KMS-11 (cell line): ENCODE data around the gene RBMS3.

Experiments
- H2AFZ ChIP-seq: fragments of 200-600 bp; sonication (generic); 2 replicates; pipeline ENCODE4 v1.6.1; 2016; ENCODE audit warnings: antibody characterized with exemption, mixed run types, low read depth
- H3K27ac ChIP-seq: fragments of 200-600 bp; sonication (generic); 2 replicates; pipeline ENCODE4 v1.6.1; 2016; ENCODE audit warnings: mild to moderate bottlenecking, mixed run types
- H3K27me3 ChIP-seq: fragments of 200-600 bp; sonication (generic); 2 replicates; pipeline ENCODE4 v1.6.1; 2017; ENCODE audit warnings: mild to moderate bottlenecking, low read depth, mixed run types, moderate library complexity; ENCODE audit not compliant: insufficient read depth
- H3K36me3 ChIP-seq: fragments of 200-600 bp; sonication (generic); 2 replicates; pipeline ENCODE4 v1.6.1; 2017; ENCODE audit warnings: mild to moderate bottlenecking, mixed run types; ENCODE audit not compliant: insufficient read depth
- H3K4me1 ChIP-seq: fragments of 200-600 bp; sonication (generic); 2 replicates; pipeline ENCODE4 v1.6.1; 2016; ENCODE audit warnings: mild to moderate bottlenecking, low read depth, mixed run types; ENCODE audit not compliant: poor library complexity, severe bottlenecking
- H3K4me2 ChIP-seq: fragments of 200-600 bp; sonication (generic); 2 replicates; pipeline ENCODE4 v1.7.0; 2016; ENCODE audit warnings: mild to moderate bottlenecking, mixed run types
- H3K4me3 ChIP-seq: fragments of 200-600 bp; sonication (generic); IDR thresholded peaks from 2 replicates; pipeline ENCODE4 v1.6.1; 2017; ENCODE audit warnings: low read depth, low read length, mixed read lengths; ENCODE audit not compliant: insufficient read depth
- H3K79me2 ChIP-seq: fragments of 200-600 bp; sonication (generic); 2 replicates; pipeline ENCODE4 v1.6.1; 2016; ENCODE audit warnings: low read depth, mixed run types; ENCODE audit not compliant: insufficient read depth
- H3K9ac ChIP-seq: fragments of 200-600 bp; sonication (generic); 2 replicates; pipeline ENCODE4 v1.6.1; 2016; ENCODE audit warnings: mild to moderate bottlenecking, mixed run types
- H4K20me1 ChIP-seq: fragments of 200-600 bp; sonication (generic); 2 replicates; pipeline ENCODE4 v1.6.1; 2016; ENCODE audit warnings: mild to moderate bottlenecking, mixed run types; ENCODE audit not compliant: insufficient read depth
- CTCF ChIP-seq: fragments of 200-600 bp; sonication (generic); conservative IDR thresholded peaks from 2 replicates; pipeline ENCODE4 v1.6.1; 2017; ENCODE audit warnings: low read depth, mild to moderate bottlenecking, antibody characterized with exemption, low read length, moderate library complexity, mixed read lengths

RBMS3 gene

GRCh38 chr3:29868543-29869101 lies 587.8 kb downstream of the RBMS3 start:
- Histone ChIP-seq H3K36me3 (no peaks in the 10 kb centered on the region), H3K4me1 (no peaks in the 10 kb centered on the region), H3K4me2 (no peak overlapping the region), H3K79me2 (no peaks in the 10 kb centered on the region), H3K9ac (no peak overlapping the region), H3K27ac (no peak overlapping the region), H3K27me3 (no peaks in the 10 kb centered on the region), H2AFZ (no peak overlapping the region), H3K4me3 (no peak overlapping the region), H4K20me1 (no peaks in the 10 kb centered on the region)
- TF ChIP-seq CTCF: no peak

DNA sequence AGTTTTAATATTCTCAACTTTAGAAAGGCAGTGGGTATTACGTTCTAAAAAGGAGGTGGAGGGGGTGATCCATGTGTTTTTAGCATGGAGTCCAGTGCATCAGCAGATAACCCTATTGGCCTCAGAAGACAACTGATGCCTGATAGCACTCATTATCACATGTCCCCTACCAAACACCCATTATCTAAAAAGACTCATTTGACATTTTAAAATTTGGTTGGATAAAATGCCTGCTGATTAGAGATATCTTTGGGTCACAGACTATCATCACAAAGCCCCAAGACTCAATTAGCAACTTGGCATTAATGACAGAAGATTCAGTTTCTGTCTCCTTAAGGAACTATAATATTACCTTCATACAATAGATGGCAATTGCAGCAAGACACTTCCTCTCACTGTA lies 589.3 kb downstream of the RBMS3 start:
- no peak for TF ChIP-seq CTCF
- Histone ChIP-seq H4K20me1 (no peaks in the 10 kb centered on the region), H3K4me2 (no peak overlapping the region), H3K4me1 (no peaks in the 10 kb centered on the region), H3K4me3 (no peak overlapping the region), H3K27ac (no peak overlapping the region), H3K27me3 (no peaks in the 10 kb centered on the region), H3K9ac (no peak overlapping the region), H3K79me2 (no peaks in the 10 kb centered on the region), H2AFZ (no peak overlapping the region), H3K36me3 (no peaks in the 10 kb centered on the region)

- Histone ChIP-seq H3K9ac (no peak overlapping the region), H4K20me1 (no peaks in the 10 kb centered on the region), H3K4me1 (no peaks in the 10 kb centered on the region), H3K27ac (no peak overlapping the region), H3K79me2 (no peaks in the 10 kb centered on the region), H2AFZ (no peak overlapping the region), H3K4me2 (no peak overlapping the region), H3K36me3 (no peaks in the 10 kb centered on the region), H3K4me3 (no peak overlapping the region), H3K27me3 (no peaks in the 10 kb centered on the region)
- TF ChIP-seq CTCF: no peak
Measured at GRCh38 chr3:29871087-29871486, 590.2 kb downstream of the RBMS3 start.

DNA sequence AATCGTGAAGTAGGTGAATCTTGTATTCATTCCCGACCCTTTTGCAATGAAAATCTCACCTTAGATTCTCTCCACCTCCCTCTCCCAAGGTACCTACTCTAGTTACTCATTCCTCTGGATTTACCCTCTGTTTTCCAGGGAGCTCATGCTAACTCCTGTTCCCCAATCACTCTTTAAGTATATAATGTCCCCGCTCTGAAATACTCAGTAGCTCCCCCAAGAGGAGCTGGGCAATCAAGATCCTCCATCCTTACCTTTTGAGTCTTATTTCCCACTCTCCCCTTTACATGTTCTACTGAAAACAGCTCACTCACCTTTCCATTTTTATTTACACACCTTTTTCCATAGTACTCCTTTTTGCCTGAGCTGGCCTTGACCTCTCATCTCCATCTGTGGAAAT lies 599.9 kb downstream of the RBMS3 start:
- H3K79me2 ChIP-seq: no peaks in the 10 kb centered on the region
- H3K36me3 ChIP-seq: no peaks in the 10 kb centered on the region
- no peaks in the 10 kb centered on the region for H4K20me1 ChIP-seq
- no peak overlapping the region for H2AFZ ChIP-seq
- H3K4me1 ChIP-seq: no peaks in the 10 kb centered on the region
- no peak overlapping the region for H3K4me2 ChIP-seq
- H3K4me3 ChIP-seq: no peak overlapping the region
- no peaks in the 10 kb centered on the region for H3K27me3 ChIP-seq
- H3K27ac ChIP-seq: no peak overlapping the region
- no peak overlapping the region for H3K9ac ChIP-seq
- no peak for TF ChIP-seq CTCF
